SK-N-SH (cell line): ENCODE data around the gene CTXND1. TPM values are rescaled to one million over a fixed set of nuclear protein-coding genes. Genes with fewer than 3 reads are reported as not detected.

Experiments used
- CTCF ChIA-PET: fragments of 300-600, 350-600 bp; formaldehyde crosslinking; extraction: SDS; loops from one replicate; lab custom pipeline; 2021; lab: Yijun Ruan, JAX
- POLR2A ChIA-PET: fragments of 350-600 bp; sonication (Branson Sonifier 250); formaldehyde crosslinking; extraction: SDS; loops from one replicate; lab custom pipeline; 2020; ENCODE audit warnings: antibody characterized with exemption, inconsistent platforms; lab: Yijun Ruan, JAX
- DNase-seq: peaks from one replicate; pipeline ENCODE4 v3.0.0; 2012
- H2AFZ ChIP-seq: fragments of 200-600 bp; sonication (generic); 2 replicates; pipeline ENCODE4 v1.8.1; 2016; ENCODE audit warnings: antibody characterized with exemption, mild to moderate bottlenecking, low read depth
- H3F3A ChIP-seq: fragments of 200-600 bp; sonication (generic); replicated peaks from 2 replicates; pipeline ENCODE3; 2016; ENCODE audit warnings: antibody characterized with exemption, mild to moderate bottlenecking; ENCODE audit not compliant: insufficient read depth
- H3K27ac ChIP-seq, 2 experiments: fragments of 200-500 bp in 1 of 2; fragments of 200-600 bp in 1 of 2; sonication (Bioruptor generic) in 1 of 2; sonication (generic), shearing (Covaris generic) in 1 of 2; 2 replicates each; pipeline versions ENCODE4 v1.5.1 to v1.6.1; 2014 to 2016; ENCODE audit warnings: low read depth in 2 of 2, inconsistent platforms in 1 of 2, low read length in 1 of 2, mild to moderate bottlenecking in 1 of 2, mixed read lengths in 1 of 2
- H3K27me3 ChIP-seq: fragments of 200-600 bp; sonication (generic), shearing (Covaris generic); 2 replicates; pipeline ENCODE4 v1.6.1; 2016; ENCODE audit warnings: mixed run types; ENCODE audit not compliant: insufficient read depth
- H3K36me3 ChIP-seq, 2 experiments: fragments of 200-500 bp in 1 of 2; fragments of 200-600 bp in 1 of 2; sonication (Bioruptor generic) in 1 of 2; sonication (generic) in 1 of 2; replicated peaks in 1 of 2; 2 replicates each; pipeline versions ENCODE3 to v1.5.1; 2014 to 2016; ENCODE audit warnings: low read length in 1 of 2, mild to moderate bottlenecking in 1 of 2; ENCODE audit not compliant: insufficient read depth in 2 of 2, control insufficient read depth in 1 of 2
- H3K4me1 ChIP-seq, 2 experiments: fragments of 200-500 bp in 1 of 2; fragments of 200-600 bp in 1 of 2; sonication (Bioruptor generic) in 1 of 2; sonication (generic), shearing (Covaris generic) in 1 of 2; 2 replicates each; pipeline versions ENCODE4 v1.5.1 to v1.6.1; 2014 to 2016; ENCODE audit warnings: low read depth in 1 of 2, low read length in 1 of 2, mixed run types in 1 of 2; ENCODE audit not compliant: insufficient read depth in 2 of 2, control insufficient read depth in 1 of 2
- H3K4me2 ChIP-seq: fragments of 200-600 bp; sonication (generic), shearing (Covaris generic); 2 replicates; pipeline ENCODE4 v1.6.1; 2017; ENCODE audit warnings: mixed run types
- H3K4me3 ChIP-seq, 2 experiments: fragments of 200-500 bp in 1 of 2; fragments of 200-600 bp in 1 of 2; sonication (Bioruptor generic) in 1 of 2; sonication (generic), shearing (Covaris generic) in 1 of 2; 2 replicates each; pipeline versions ENCODE4 v1.5.1 to v1.8.1; 2014 to 2016; ENCODE audit warnings: low read depth in 2 of 2, inconsistent platforms in 1 of 2, low read length in 1 of 2, mild to moderate bottlenecking in 1 of 2, mixed read lengths in 1 of 2, moderate library complexity in 1 of 2
- H3K79me2 ChIP-seq: fragments of 200-600 bp; sonication (generic); 2 replicates; pipeline ENCODE4 v1.8.1; 2017; ENCODE audit warnings: mild to moderate bottlenecking; ENCODE audit not compliant: insufficient read depth
- H3K9ac ChIP-seq: fragments of 200-600 bp; sonication (generic); 2 replicates; pipeline ENCODE4 v1.6.1; 2017; ENCODE audit warnings: mixed run types
- H3K9me2 ChIP-seq: fragments of 200-600 bp; sonication (generic); 2 replicates; pipeline ENCODE4 v1.6.1; 2017; ENCODE audit warnings: mixed run types
- H3K9me3 ChIP-seq: fragments of 200-600 bp; sonication (generic); 2 replicates; pipeline ENCODE4 v1.6.1; 2017; ENCODE audit warnings: mixed run types, mild to moderate bottlenecking, moderate library complexity
- H4K20me1 ChIP-seq: fragments of 200-600 bp; sonication (generic); 2 replicates; pipeline ENCODE4 v1.6.1; 2017; ENCODE audit warnings: mild to moderate bottlenecking, mixed run types; ENCODE audit not compliant: insufficient read depth
- CTCF ChIP-seq: fragments of 200-600 bp; sonication (generic); IDR thresholded peaks from 2 replicates; pipeline ENCODE4 v1.6.1; 2017; ENCODE audit warnings: antibody characterized with exemption, mild to moderate bottlenecking, moderate library complexity
- ELF1 ChIP-seq: IDR thresholded peaks from 2 replicates; pipeline ENCODE4 v1.4.0; 2012
- FOXJ3 ChIP-seq: sonication (generic); formaldehyde crosslinking; IDR thresholded peaks from 2 replicates; pipeline ENCODE4 v1.5.1; 2020; ENCODE audit warnings: mild to moderate bottlenecking, missing genetic modification reagents
- FOXM1 ChIP-seq: IDR thresholded peaks from 2 replicates; pipeline ENCODE4 v1.4.0; 2012; ENCODE audit warnings: low read depth, mild to moderate bottlenecking
- JUND ChIP-seq: IDR thresholded peaks from 2 replicates; pipeline ENCODE4 v1.4.0; 2012
- NFIC ChIP-seq: IDR thresholded peaks from 2 replicates; pipeline ENCODE4 v1.4.0; 2012; ENCODE audit warnings: borderline replicate concordance
- RAD21 ChIP-seq: IDR thresholded peaks from 2 replicates; pipeline ENCODE4 v1.6.1; 2012; ENCODE audit warnings: mild to moderate bottlenecking, low read length
- RXRA ChIP-seq: IDR thresholded peaks from 2 replicates; pipeline ENCODE4 v1.4.0; 2012; ENCODE audit warnings: low read depth, mild to moderate bottlenecking, borderline replicate concordance
- SMC3 ChIP-seq: IDR thresholded peaks from 2 replicates; pipeline ENCODE4 v1.6.1; 2012; ENCODE audit warnings: low read depth, low read length, improper control_type of control experiment
- TAF1 ChIP-seq: IDR thresholded peaks from 2 replicates; pipeline ENCODE4 v1.6.1; 2012; ENCODE audit warnings: low read depth, mild to moderate bottlenecking, low read length, moderate library complexity, borderline replicate concordance
- TCF12 ChIP-seq: IDR thresholded peaks from 2 replicates; pipeline ENCODE4 v1.4.0; 2012
- USF2 ChIP-seq: fragments of 150-350 bp; IDR thresholded peaks from 2 replicates; pipeline ENCODE4 v1.6.1; 2017; ENCODE audit warnings: antibody characterized with exemption, low read length, low read depth, borderline replicate concordance
- YY1 ChIP-seq: IDR thresholded peaks from 2 replicates; pipeline ENCODE4 v1.4.0; 2012; ENCODE audit warnings: low read depth, mild to moderate bottlenecking
- WGBS: methylation state at CpG from one replicate; pipeline ENCODE4 v1.1.6; 2017; ENCODE audit warnings: low lambda C conversion rate; 5-methylcytosine and 5-hydroxymethylcytosine counted together
- polyA plus RNA-seq, 3 experiments: library from polyadenylated mRNA; depleted of rRNA; stranded (reverse); fragments of >200 nt; gene quantifications; 2 replicates each; pipeline ENCODE4 v1.2.3, GENCODE V29; 2012
- TF ChIP-seq, protein P1 (sequence below): IDR thresholded peaks from 2 replicates; pipeline ENCODE4 v1.4.0; 2012; ENCODE audit warnings: low read depth, borderline replicate concordance
- TF ChIP-seq, protein P2 (sequence below): IDR thresholded peaks from 2 replicates; pipeline ENCODE4 v1.6.1; 2012; ENCODE audit warnings: mild to moderate bottlenecking, low read depth, low read length, moderate library complexity

The CTXND1 gene
- polyA plus RNA-seq, 1 of the 3 experiments (the other 2 are of a cell fraction), result not detected

- ChIA-PET CTCF (interaction anchor here (0.7 kb wide), 1 partner anchor 11 kb away, joined by 3 read pairs; no protein-coding TSS in a partner anchor), POLR2A (no interaction called here)
- Histone ChIP-seq H3K36me3 (peaks cover 13 to 34% of the 10 kb centered on the region in 2 experiments), H3K4me2 (no peak overlapping the region), H3K4me1 (no peaks in the 10 kb centered on the region; a peak in 1 of 4 replicates), H3K4me3 (no peak overlapping the region), H3K9me3 (no peaks in the 10 kb centered on the region), H3F3A (no peaks in the 10 kb centered on the region), H3K9me2 (no peaks in the 10 kb centered on the region), H2AFZ (no peak overlapping the region), H4K20me1 (no peaks in the 10 kb centered on the region), H3K79me2 (no peaks in the 10 kb centered on the region), H3K27ac (no peak overlapping the region), H3K27me3 (no peaks in the 10 kb centered on the region), H3K9ac (no peak overlapping the region)
- TF ChIP-seq TAF1 (no peak), RAD21 (no peak), YY1 (no peak), SMC3 (no peak), TCF12 (no peak), RXRA (no peak), CTCF (no peak), ELF1 (no peak), JUND (no peak), USF2 (no peak), FOXM1 (no peak), FOXJ3 (CRISPR knock-in tag) (no peak), NFIC (no peak)
- TF ChIP-seq, protein P1, sequence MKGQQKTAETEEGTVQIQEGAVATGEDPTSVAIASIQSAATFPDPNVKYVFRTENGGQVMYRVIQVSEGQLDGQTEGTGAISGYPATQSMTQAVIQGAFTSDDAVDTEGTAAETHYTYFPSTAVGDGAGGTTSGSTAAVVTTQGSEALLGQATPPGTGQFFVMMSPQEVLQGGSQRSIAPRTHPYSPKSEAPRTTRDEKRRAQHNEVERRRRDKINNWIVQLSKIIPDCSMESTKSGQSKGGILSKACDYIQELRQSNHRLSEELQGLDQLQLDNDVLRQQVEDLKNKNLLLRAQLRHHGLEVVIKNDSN, result no peak
- TF ChIP-seq, protein P2, sequence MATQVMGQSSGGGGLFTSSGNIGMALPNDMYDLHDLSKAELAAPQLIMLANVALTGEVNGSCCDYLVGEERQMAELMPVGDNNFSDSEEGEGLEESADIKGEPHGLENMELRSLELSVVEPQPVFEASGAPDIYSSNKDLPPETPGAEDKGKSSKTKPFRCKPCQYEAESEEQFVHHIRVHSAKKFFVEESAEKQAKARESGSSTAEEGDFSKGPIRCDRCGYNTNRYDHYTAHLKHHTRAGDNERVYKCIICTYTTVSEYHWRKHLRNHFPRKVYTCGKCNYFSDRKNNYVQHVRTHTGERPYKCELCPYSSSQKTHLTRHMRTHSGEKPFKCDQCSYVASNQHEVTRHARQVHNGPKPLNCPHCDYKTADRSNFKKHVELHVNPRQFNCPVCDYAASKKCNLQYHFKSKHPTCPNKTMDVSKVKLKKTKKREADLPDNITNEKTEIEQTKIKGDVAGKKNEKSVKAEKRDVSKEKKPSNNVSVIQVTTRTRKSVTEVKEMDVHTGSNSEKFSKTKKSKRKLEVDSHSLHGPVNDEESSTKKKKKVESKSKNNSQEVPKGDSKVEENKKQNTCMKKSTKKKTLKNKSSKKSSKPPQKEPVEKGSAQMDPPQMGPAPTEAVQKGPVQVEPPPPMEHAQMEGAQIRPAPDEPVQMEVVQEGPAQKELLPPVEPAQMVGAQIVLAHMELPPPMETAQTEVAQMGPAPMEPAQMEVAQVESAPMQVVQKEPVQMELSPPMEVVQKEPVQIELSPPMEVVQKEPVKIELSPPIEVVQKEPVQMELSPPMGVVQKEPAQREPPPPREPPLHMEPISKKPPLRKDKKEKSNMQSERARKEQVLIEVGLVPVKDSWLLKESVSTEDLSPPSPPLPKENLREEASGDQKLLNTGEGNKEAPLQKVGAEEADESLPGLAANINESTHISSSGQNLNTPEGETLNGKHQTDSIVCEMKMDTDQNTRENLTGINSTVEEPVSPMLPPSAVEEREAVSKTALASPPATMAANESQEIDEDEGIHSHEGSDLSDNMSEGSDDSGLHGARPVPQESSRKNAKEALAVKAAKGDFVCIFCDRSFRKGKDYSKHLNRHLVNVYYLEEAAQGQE, result no peak
- DNase-seq, result no peak
- 90% methylated on average over 5 of the region's 5 CpGs for WGBS
These were observed 88.8 kb downstream of the CTXND1 start for GRCh38 chr15:80163217-80163616.
